ENCODE measurements around the gene CDON. TPM values are rescaled to one million over a fixed set of nuclear protein-coding genes. Genes with fewer than 3 reads are reported as not detected.

Gene CDON
- 21.8 and 29.6 TPM in 2 replicates for total RNA-seq

DNA sequence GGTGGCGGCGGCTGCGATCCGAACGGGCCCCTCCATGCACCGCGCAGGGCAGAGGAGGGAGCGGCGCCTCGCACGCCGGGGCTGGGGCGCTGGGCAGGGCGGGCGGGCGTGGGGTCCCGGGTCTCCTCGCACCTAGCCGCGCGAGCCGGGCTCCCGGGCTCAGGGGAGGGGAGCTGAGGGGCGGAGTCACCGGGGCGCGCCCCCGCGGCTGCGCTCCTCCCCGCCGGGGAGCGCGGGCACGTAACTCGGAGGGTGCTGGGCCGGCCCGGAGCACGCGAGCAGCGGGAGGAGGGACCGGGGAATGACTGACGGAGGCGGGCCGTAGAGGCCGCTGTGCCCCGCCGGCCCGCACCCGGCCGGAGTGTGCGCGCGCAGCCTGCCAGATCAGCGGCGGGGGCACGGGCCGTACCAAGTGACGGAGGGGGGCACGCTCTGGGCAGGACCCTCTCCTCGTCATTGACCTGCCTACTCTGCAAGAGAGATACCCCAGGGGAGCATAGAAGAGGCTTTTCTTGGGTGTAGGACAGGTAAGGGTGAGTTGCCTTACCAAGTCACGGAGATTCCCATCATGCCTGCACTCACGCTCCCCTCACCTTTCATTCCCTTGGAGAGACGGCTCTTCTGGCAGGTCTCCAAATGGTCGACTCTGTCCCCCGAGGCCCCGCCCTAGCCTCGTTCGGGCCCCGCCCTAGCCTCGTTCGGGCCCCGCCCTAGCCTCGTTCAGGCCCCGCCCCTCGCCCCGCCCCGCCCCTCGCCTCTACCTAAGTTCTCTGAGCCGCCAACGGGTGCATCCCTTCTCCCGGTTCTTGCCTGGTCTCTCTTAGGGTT lies at the start of gene CDON:
Gene CDON, minus strand, starts transcription at position 188 of the 828 bp plus-strand sequence. CDS start 39,390 bp downstream, outside the sequence.

DNA sequence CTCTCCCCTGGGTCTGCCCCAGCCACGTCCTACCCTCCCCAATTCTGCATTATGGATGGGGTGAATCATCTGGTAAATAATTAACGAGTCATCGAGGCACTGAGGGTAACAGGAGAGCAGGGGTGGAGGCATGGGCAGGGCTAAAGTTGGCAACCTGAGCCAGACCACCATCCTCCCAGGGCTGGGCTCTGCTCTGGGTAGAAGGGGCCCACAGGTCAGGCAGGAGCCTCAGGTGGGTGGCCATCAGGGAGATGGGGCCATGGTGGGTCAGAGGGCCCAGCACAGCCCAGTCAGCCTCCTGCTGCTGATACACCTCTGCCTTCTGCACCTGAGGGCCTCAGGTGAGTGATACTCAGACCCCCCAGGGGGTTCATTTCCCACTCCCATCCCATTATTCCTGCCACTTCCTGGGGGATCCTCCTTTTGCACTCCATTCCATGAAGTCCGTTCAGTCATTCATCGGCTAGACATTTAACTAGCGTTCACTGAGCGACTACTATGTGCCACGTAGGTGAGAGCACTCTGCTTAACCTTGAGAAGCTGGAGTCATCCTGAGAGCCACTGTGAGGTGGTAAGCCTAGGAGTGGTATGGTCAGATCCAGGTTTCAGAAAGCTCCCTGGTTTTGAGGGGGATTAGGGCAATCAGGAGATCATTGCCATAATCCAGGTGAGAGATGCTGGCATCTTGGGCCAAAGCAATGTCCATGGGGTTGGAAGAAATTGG lies 116.7 kb downstream of the CDON start, which contains the start of gene VSIG10L2:
Gene VSIG10L2, plus strand, starts transcription at position 248 of the 724 bp plus-strand sequence. Its CDS starts 12 bp downstream, at position 260.

Other genes starting within 250 kb of the CDON start
- gene PATE4, start 229.6 kb downstream of the CDON start, total RNA-seq = not detected in 2 replicates
- 5.1 and 6.6 TPM in 2 replicates for gene HYLS1, start 175.2 kb downstream of the CDON start, total RNA-seq
- gene PUS3, start 159.7 kb downstream of the CDON start, total RNA-seq = 8.6 and 11.9 TPM in 2 replicates
- gene DDX25, start 158.4 kb downstream of the CDON start, total RNA-seq = not detected in 2 replicates
- not detected in 2 replicates for gene VSIG10L2, start 116.8 kb downstream of the CDON start, total RNA-seq
- 11.5 and 18.2 TPM in 2 replicates for gene RPUSD4, start 148.8 kb upstream of the CDON start, total RNA-seq
- gene FAM118B, start 148.9 kb upstream of the CDON start, total RNA-seq = 11.7 and 13.9 TPM in 2 replicates
- gene SRPRA, start 206.0 kb upstream of the CDON start, total RNA-seq = 112 and 118 TPM in 2 replicates
- 11.6 and 27.1 TPM in 2 replicates for gene FOXRED1, start 206.3 kb upstream of the CDON start, total RNA-seq
- 3.8 and 6.0 TPM in 2 replicates for gene TIRAP, start 220.2 kb upstream of the CDON start, total RNA-seq
- gene DCPS, start 241.2 kb upstream of the CDON start, total RNA-seq = 11.0 and 14.6 TPM in 2 replicates